Measurements from ENCODE around the gene KRT32.

- TF ChIP-seq FOXP2 (optimal IDR thresholded peaks at IDR 0.05; ENCODE audit: control extremely low read depth, extremely low read length, insufficient read depth) (no peak), POLR2AphosphoS5 (IDR thresholded peaks at IDR 0.05; ENCODE audit: borderline replicate concordance, low read depth, low read length) (no peak), EZH2 (IDR thresholded peaks at IDR 0.05) (no peak)
These were observed 11.0 kb downstream of the KRT32 start for GRCh38 chr17:41456204-41456603.
